Right lung (tissue), 5 donors: ENCODE data around the gene STARD6. TPM values are rescaled to one million over a fixed set of nuclear protein-coding genes. Genes with fewer than 3 reads are reported as not detected.
"Not testable (repeated sequence)": the region's sequence is repeated elsewhere in the genome, so short reads cannot be mapped to it uniquely, and the experiment has no call there.

ENCODE experiments used
- DNase-seq, 2 donors: peaks; one replicate each; pipeline ENCODE4 v3.0.0-alpha.2; 2013
- polyA plus RNA-seq, 5 donors: library from polyadenylated mRNA; unstranded; fragments of 120-200 nt; gene quantifications; one replicate each; pipeline versions ENCODE4 v1.2.1 to v1.2.3, GENCODE V29; 2013; ENCODE audit warnings: inconsistent platforms in 1 of 5, low replicate concordance in 1 of 5; ENCODE audit not compliant: insufficient read length in 5 of 5, insufficient read depth in 1 of 5

Gene STARD6
- polyA plus RNA-seq, 5 donors = 0.15 to 0.23 TPM; not detected in 3

DNA sequence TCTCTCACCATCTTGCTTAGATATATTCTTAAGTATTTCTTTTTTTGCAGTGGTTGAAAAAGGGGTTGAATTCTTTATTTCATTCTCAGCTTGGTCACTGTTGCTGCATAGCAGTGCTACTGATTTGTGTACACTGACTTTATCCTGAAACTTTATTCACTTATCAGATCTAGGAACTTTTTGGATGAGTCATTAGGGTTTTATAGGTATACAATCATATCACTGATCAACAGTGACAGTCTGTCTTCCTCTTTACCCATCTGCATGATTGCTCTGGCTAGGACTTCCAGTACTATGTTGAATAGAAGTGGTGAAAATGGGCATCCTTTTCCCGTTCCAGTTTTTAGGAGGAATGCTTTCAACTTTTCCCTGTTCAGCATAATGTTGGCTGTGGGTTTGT, 6.5 kb downstream of the STARD6 start:
- DNase-seq = no peak

DNA sequence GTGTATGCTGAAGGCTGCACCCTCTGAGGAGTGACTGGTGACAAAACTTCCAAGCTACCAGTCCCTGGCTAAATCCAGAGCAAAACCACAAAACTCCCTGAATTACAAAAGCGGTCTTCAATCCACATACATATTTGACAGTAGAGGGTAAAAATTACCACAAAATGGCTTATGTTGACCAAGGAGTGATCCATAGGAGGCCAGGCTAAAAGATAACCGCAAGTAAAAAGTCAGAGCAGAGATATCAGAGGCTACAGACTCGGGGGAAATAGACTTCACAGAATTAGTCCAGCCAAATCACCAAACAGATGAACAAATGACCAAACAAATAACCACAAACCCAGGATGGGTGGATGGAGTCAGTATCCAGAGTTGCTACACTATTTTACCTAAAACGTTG, 19.4 kb downstream of the STARD6 start:
- no peak for DNase-seq

GRCh38 chr18:54335638-54336173, 22.0 kb downstream of the STARD6 start:
- DNase-seq = no peak

DNA sequence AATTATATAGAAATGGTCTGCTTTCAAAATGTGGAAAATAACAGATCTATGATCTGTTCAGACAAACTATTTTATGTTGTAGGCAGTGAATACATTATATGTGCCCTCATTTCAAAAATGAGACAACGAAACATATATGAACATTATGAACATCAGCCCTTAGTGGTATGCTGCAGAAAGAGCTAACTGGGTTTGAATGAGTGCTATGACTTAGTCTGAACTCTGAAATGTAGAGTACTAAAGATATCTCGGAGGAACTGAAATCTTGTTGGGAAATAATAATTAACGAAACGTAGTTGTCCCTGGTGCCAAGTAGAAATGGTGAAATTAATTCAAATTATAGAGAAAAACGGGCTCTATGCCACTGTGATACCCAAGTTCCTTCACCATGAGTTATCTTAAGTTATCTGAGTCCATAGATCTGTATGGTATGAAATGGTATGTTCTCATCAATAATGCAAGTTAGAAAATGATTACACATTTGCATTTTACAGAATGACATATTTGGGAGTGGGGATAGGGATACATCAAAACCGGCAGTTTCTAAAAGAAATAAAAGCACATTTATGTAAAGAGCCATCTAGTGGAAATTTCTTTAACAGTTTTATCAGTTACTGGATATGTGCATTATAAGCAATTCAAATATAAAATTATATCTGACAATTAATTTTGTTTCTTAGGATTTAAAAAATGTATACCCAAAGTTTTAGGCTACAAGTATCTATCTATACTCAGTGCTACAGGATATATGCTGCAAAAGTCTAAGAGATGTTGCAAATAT, 26.7 kb downstream of the STARD6 start:
- DNase-seq = no peak

GRCh38 chr18:54329787-54330186, 27.9 kb downstream of the STARD6 start:
- no peak for DNase-seq

- no peak for DNase-seq
Observed at GRCh38 chr18:54327818-54328217, 29.8 kb downstream of the STARD6 start.

DNA sequence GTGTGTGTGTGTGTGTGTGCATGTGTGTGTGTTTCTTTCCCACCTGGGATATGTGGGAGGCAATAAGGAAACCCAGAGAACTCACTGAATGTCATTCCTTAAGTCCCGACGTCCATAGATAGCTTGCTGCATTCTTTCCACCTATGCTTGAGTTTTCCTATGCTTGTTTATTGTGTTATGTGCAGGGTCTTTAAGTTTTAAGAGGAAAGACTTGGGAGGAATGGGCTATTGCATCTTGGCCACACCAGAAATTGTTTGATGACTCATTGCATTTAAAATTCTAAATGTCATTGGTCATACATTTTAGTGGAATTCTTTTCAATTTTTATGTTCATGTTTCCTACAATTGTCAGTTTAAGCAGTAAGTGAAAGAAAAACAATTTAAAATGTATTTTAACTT, 33.7 kb downstream of the STARD6 start:
- no peak for DNase-seq

DNA sequence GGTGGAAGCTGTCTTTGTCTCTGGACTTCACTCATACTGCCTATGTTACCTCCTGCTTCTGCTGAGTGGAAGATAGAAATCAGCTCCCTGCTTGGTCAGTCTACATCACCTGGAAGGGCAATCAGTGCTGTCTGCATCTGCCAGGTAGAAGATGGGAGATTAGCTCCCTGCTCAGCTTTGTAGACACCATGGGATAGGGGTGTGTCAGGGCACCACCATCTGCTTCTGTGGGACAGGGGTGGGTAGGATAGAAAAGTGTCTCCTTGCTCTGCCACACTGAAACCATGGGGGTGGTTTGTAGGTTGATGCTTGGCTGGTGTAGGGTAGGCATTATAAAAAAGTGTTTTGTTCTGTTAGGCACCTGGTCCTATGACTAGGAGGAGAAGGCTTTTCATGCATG, 34.1 kb downstream of the STARD6 start:
- DNase-seq = no peak

GRCh38 chr18:54316071-54316820, 41.4 kb downstream of the STARD6 start:
- DNase-seq = no peak

GRCh38 chr18:54309564-54309963, 48.1 kb downstream of the STARD6 start:
- not testable (repeated sequence) for DNase-seq

GRCh38 chr18:54303408-54303807, 54.2 kb downstream of the STARD6 start:
- DNase-seq = no peak

DNA sequence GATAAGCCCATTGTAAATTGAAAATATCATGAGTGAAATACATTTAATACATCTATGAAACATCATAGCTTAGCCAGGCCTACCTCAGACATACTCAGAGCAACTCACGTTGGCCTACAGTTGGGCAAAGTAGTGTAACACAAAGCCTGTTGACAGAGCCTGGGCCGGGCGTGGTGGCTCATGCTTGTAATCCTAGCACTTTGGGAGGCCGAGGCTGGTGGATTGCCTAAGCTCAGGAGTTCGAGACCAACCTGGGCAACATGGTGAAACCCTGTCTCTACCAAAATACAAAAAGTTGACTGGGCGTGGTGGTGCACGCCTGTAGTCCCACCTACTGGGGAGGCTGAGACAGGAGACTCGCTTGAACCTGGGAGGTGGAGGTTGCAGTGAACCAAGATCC, 58.7 kb downstream of the STARD6 start:
- DNase-seq = not testable (repeated sequence)

- DNase-seq = no peak
Observed at GRCh38 chr18:54296062-54296461, 61.6 kb downstream of the STARD6 start.

GRCh38 chr18:54294274-54294673, 63.4 kb downstream of the STARD6 start:
- DNase-seq = no peak

DNA sequence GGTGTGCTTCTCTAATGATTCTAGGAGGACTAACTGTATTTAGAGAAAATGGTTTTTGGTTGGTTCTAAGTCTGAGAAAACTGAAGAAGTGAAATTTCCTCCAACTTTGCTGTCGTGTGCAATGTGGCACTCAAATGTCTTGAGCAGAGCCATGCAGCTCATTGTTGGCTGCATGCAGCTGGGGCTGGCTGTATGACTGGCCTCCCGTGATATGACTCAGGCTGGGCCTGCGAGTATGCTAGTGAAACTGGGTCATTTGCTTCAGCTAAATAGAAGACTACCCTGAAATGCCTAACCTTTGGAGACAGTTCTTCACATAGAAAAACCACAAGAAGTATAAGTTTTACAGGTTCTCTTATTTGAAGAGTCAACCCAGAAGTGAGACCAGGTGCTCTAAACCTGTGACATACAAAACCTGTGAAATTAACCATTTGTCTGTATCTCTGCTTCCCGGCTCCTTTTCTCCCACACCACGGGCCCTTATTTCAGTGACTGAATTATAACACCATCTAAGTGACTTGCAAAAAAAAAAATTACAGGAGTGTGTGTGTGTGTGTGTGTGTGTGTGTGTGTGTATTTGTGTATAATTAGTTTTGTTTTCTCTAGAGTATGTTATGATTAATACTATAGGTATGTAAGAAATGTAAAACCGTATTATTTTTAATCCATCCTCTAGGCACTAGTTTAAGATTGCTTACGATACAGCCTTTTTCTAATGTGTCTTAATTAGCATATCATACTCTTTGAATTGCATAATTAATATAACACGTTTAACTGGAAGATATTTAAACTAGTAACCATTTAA, 72.5 kb downstream of the STARD6 start:
- DNase-seq = no peak

- DNase-seq = no peak
Observed at GRCh38 chr18:54284535-54284934, 73.1 kb downstream of the STARD6 start.

- no peak for DNase-seq
Observed at GRCh38 chr18:54280220-54280569, 77.5 kb downstream of the STARD6 start.

DNA sequence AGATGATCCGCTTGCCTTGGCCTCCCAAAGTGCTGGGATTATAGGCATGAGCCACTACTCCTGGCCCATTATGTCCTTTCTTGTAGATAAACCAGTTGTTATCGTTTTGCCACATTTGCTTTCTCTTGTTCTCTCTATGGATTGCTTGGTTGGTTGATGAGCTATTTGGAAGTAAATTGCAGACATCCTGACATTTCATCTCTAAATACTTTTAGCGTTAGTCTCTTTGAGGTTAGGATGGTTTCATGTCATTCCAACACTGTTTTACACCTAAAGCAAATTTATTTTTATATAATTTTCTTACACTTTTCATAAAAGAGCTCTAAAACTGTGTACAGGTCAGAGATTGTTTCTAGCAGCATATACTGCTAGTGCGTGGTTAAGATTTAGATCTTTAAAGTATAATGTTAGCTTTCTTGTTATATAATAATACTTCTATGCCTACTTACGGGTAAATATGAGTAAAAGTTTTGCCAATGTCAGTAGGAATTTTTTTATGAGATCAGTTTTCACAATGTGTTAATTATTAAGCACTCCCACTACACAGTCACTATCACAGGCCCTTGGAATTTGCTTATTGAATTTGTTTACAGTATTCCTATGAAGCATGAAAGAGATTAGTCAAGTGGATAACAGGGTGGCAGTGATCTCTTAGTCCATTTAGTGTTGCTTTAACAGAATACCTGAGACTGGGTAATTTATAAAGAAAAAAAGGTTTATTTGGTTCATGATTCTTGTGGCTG, 78.0 kb downstream of the STARD6 start:
- no peak for DNase-seq

- no peak for DNase-seq
Observed at GRCh38 chr18:54278615-54279014, 79.0 kb downstream of the STARD6 start.

DNA sequence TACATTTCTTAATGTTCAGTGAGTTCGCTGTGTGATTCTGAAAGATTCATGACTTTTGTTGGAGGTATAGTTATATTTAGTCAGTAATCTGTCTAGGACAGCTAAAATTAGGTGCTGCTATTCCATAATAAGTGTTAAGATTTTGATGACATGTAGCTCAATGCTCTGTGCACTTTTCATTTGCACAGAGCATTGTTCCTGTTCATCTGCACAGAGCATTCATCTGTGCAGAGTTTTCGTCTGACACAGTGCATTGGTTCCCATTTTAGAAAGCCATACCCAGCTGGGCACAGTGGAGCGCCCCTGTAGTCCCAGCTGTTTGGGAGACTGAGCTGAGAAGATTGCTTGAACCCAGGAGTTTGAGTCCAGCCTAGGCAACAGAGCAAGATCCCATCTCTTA, 79.8 kb downstream of the STARD6 start:
- DNase-seq = no peak
